ENCODE measurements around the gene CLEC14A.

- TF ChIP-seq POLR2AphosphoS5 (IDR thresholded peaks at IDR 0.05; ENCODE audit: low read depth, low read length): no peak
- TF ChIP-seq POU2F2 (IDR thresholded peaks at IDR 0.05; ENCODE audit: low read depth, low read length): no peak
- TF ChIP-seq POLR2A (IDR thresholded peaks at IDR 0.05; ENCODE audit: low read depth, low read length): no peak
- no peak for TF ChIP-seq SPI1 (IDR thresholded peaks at IDR 0.05; ENCODE audit: low read depth, low read length)
- TF ChIP-seq TAF1 (IDR thresholded peaks at IDR 0.05; ENCODE audit: low read depth, low read length): no peak
- no peak for TF ChIP-seq PAX5 (IDR thresholded peaks at IDR 0.05; ENCODE audit: insufficient read depth, low read length, severe bottlenecking)
These were observed 49.8 kb downstream of the CLEC14A start for GRCh38 chr14:38205949-38206665.
